ENCODE measurements around the gene NCK1.

GRCh38 chr3:136949146-136949545 is 87.1 kb downstream of the NCK1 start:
- no peak for TF ChIP-seq ZFP3 (CRISPR knock-in tag; IDR thresholded peaks at IDR 0.05)
- no peak for TF ChIP-seq RARB (CRISPR knock-in tag; IDR thresholded peaks at IDR 0.05)
- no peak for TF ChIP-seq CREB5 (CRISPR knock-in tag; IDR thresholded peaks at IDR 0.05; ENCODE audit: low read depth)
- no peak for TF ChIP-seq ZNF565 (CRISPR knock-in tag; conservative IDR thresholded peaks at IDR 0.05; ENCODE audit: low read depth)
- TF ChIP-seq ESRRG (CRISPR knock-in tag; IDR thresholded peaks at IDR 0.05): no peak
- no peak for TF ChIP-seq ARNTL (CRISPR knock-in tag; IDR thresholded peaks at IDR 0.05; ENCODE audit: borderline replicate concordance, low read depth)
- no peak for TF ChIP-seq TSHZ2 (CRISPR knock-in tag; IDR thresholded peaks at IDR 0.05)
- no peak for TF ChIP-seq ZFP30 (CRISPR knock-in tag; IDR thresholded peaks at IDR 0.05)
- TF ChIP-seq PATZ1 (CRISPR knock-in tag; IDR thresholded peaks at IDR 0.05; ENCODE audit: borderline replicate concordance): no peak
- no peak for TF ChIP-seq TCF4 (CRISPR knock-in tag; IDR thresholded peaks at IDR 0.05; ENCODE audit: borderline replicate concordance)
- TF ChIP-seq PPARA (CRISPR knock-in tag; IDR thresholded peaks at IDR 0.05; ENCODE audit: borderline replicate concordance): no peak
- TF ChIP-seq TOX (CRISPR knock-in tag; IDR thresholded peaks at IDR 0.05; ENCODE audit: borderline replicate concordance): no peak
- TF ChIP-seq SNAI2 (CRISPR knock-in tag; IDR thresholded peaks at IDR 0.05): no peak
